H1 (cell line): ENCODE data around the gene ZNF385D. TPM values are rescaled to one million over a fixed set of nuclear protein-coding genes. Genes with fewer than 3 reads are reported as not detected.

Source experiments
- ATF3 ChIP-seq: IDR thresholded peaks from 2 replicates; pipeline ENCODE4 v1.6.1; 2011; ENCODE audit warnings: low read depth, mild to moderate bottlenecking, low read length; ENCODE audit not compliant: insufficient read depth
- EGR1 ChIP-seq: IDR thresholded peaks from 2 replicates; pipeline ENCODE4 v1.6.1; 2011; ENCODE audit warnings: low read depth, low read length, borderline replicate concordance
- HDAC6 ChIP-seq: IDR thresholded peaks from one replicate; pipeline ENCODE4 v1.7.1; 2012; ENCODE audit warnings: low read depth, mild to moderate bottlenecking, inconsistent platforms, low read length, moderate library complexity
- POU5F1 ChIP-seq: IDR thresholded peaks from 2 replicates; pipeline ENCODE4 v1.6.1; 2011; ENCODE audit warnings: low read depth, mild to moderate bottlenecking, low read length, moderate library complexity
- RAD21 ChIP-seq, 2 experiments: IDR thresholded peaks in 1 of 2; conservative IDR thresholded peaks in 1 of 2; 2 replicates each; pipeline ENCODE4 v1.6.1; 2011; ENCODE audit warnings: low read depth in 2 of 2, low read length in 2 of 2, improper control_type of control experiment in 1 of 2, inconsistent platforms in 1 of 2, mild to moderate bottlenecking in 1 of 2, moderate library complexity in 1 of 2
- SAP30 ChIP-seq: fragments of 300-600 bp; sonication (generic); IDR thresholded peaks from 2 replicates; pipeline ENCODE4 v1.7.1; 2012; ENCODE audit warnings: low read length, moderate library complexity, mild to moderate bottlenecking, inconsistent platforms; ENCODE audit not compliant: insufficient read depth, insufficient replicate concordance
- polyA plus RNA-seq, 7 experiments: library from polyadenylated mRNA; depleted of rRNA in 3 of 7; stranded (reverse) in 5 of 7; unstranded in 2 of 7; fragments of >200 nt in 5 of 7; fragments of 200-250 nt in 2 of 7; gene quantifications; 1 replicate in 5 of 7; 2 replicates in 1 of 7; 4 replicates in 1 of 7; pipeline versions ENCODE4 v1.2.1 to v1.2.3, GENCODE V29; 2011 to 2013; ENCODE audit warnings: missing spikeins in 2 of 7, mixed read lengths in 2 of 7
- total RNA-seq: library from RNA; stranded (reverse); fragmentation: NEBNext Ultra II Directional; extraction: Animal tissue kit (Norgen Biotek cat#: 25700); gene quantifications from 2 replicates; pipeline ENCODE4 v1.2.1, GENCODE V29; 2021
- TF ChIP-seq, protein P1 (sequence below): fragments of 300-600 bp; sonication (generic); IDR thresholded peaks from 2 replicates; pipeline ENCODE4 v1.7.1; 2012; ENCODE audit warnings: low read length, moderate library complexity, mild to moderate bottlenecking, inconsistent platforms; ENCODE audit not compliant: insufficient replicate concordance
- TF ChIP-seq, protein P2 (sequence below): IDR thresholded peaks from 2 replicates; pipeline ENCODE4 v1.6.1; 2012; ENCODE audit warnings: inconsistent platforms

Gene ZNF385D
- total and polyA plus RNA-seq, 2 of the 8 experiments (the other 6 are each of a cell fraction or from before 2014, with no cell fraction given) = 5.9 to 10.8 TPM

GRCh38 chr3:21592828-21593227 is 158.2 kb downstream of the ZNF385D start (continued):
- TF ChIP-seq, protein P1, sequence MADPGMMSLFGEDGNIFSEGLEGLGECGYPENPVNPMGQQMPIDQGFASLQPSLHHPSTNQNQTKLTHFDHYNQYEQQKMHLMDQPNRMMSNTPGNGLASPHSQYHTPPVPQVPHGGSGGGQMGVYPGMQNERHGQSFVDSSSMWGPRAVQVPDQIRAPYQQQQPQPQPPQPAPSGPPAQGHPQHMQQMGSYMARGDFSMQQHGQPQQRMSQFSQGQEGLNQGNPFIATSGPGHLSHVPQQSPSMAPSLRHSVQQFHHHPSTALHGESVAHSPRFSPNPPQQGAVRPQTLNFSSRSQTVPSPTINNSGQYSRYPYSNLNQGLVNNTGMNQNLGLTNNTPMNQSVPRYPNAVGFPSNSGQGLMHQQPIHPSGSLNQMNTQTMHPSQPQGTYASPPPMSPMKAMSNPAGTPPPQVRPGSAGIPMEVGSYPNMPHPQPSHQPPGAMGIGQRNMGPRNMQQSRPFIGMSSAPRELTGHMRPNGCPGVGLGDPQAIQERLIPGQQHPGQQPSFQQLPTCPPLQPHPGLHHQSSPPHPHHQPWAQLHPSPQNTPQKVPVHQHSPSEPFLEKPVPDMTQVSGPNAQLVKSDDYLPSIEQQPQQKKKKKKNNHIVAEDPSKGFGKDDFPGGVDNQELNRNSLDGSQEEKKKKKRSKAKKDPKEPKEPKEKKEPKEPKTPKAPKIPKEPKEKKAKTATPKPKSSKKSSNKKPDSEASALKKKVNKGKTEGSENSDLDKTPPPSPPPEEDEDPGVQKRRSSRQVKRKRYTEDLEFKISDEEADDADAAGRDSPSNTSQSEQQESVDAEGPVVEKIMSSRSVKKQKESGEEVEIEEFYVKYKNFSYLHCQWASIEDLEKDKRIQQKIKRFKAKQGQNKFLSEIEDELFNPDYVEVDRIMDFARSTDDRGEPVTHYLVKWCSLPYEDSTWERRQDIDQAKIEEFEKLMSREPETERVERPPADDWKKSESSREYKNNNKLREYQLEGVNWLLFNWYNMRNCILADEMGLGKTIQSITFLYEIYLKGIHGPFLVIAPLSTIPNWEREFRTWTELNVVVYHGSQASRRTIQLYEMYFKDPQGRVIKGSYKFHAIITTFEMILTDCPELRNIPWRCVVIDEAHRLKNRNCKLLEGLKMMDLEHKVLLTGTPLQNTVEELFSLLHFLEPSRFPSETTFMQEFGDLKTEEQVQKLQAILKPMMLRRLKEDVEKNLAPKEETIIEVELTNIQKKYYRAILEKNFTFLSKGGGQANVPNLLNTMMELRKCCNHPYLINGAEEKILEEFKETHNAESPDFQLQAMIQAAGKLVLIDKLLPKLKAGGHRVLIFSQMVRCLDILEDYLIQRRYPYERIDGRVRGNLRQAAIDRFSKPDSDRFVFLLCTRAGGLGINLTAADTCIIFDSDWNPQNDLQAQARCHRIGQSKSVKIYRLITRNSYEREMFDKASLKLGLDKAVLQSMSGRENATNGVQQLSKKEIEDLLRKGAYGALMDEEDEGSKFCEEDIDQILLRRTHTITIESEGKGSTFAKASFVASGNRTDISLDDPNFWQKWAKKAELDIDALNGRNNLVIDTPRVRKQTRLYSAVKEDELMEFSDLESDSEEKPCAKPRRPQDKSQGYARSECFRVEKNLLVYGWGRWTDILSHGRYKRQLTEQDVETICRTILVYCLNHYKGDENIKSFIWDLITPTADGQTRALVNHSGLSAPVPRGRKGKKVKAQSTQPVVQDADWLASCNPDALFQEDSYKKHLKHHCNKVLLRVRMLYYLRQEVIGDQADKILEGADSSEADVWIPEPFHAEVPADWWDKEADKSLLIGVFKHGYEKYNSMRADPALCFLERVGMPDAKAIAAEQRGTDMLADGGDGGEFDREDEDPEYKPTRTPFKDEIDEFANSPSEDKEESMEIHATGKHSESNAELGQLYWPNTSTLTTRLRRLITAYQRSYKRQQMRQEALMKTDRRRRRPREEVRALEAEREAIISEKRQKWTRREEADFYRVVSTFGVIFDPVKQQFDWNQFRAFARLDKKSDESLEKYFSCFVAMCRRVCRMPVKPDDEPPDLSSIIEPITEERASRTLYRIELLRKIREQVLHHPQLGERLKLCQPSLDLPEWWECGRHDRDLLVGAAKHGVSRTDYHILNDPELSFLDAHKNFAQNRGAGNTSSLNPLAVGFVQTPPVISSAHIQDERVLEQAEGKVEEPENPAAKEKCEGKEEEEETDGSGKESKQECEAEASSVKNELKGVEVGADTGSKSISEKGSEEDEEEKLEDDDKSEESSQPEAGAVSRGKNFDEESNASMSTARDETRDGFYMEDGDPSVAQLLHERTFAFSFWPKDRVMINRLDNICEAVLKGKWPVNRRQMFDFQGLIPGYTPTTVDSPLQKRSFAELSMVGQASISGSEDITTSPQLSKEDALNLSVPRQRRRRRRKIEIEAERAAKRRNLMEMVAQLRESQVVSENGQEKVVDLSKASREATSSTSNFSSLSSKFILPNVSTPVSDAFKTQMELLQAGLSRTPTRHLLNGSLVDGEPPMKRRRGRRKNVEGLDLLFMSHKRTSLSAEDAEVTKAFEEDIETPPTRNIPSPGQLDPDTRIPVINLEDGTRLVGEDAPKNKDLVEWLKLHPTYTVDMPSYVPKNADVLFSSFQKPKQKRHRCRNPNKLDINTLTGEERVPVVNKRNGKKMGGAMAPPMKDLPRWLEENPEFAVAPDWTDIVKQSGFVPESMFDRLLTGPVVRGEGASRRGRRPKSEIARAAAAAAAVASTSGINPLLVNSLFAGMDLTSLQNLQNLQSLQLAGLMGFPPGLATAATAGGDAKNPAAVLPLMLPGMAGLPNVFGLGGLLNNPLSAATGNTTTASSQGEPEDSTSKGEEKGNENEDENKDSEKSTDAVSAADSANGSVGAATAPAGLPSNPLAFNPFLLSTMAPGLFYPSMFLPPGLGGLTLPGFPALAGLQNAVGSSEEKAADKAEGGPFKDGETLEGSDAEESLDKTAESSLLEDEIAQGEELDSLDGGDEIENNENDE = no peak
- TF ChIP-seq, protein P2, sequence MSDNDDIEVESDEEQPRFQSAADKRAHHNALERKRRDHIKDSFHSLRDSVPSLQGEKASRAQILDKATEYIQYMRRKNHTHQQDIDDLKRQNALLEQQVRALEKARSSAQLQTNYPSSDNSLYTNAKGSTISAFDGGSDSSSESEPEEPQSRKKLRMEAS = no peak
- TF ChIP-seq EGR1 = no peak
- no peak for TF ChIP-seq HDAC6
- no peak for TF ChIP-seq SAP30
- TF ChIP-seq POU5F1 = no peak
- no peak for TF ChIP-seq RAD21 (IDR thresholded peaks at IDR 0.05 in 1 of 2, conservative IDR thresholded peaks at IDR 0.05 in 1 of 2; ENCODE audit: low read depth in 2 of 2, low read length in 2 of 2)
- TF ChIP-seq ATF3 = no peak
